GM21367 (cell line): Measurements from ENCODE around the gene IFNA6.
"Not testable (repeated sequence)": the region's sequence is repeated elsewhere in the genome, so short reads cannot be mapped to it uniquely, and the experiment has no call there.

Experiments
- ATAC-seq: cut with Tn5 transposase; IDR thresholded peaks from one replicate; pipeline ENCODE4 v1.9.1; 2021; ENCODE audit not compliant: unreplicated experiment

The IFNA6 gene

GRCh38 chr9:21350787-21351186 is at the start of gene IFNA6:
Gene IFNA6 (minus strand): TSS chr9:21350887. CDS start chr9:21350887, 0 bp downstream.
- no peak for ATAC-seq

- ATAC-seq: no peak
These were observed 49.3 kb upstream of the IFNA6 start for GRCh38 chr9:21399956-21400355.

DNA sequence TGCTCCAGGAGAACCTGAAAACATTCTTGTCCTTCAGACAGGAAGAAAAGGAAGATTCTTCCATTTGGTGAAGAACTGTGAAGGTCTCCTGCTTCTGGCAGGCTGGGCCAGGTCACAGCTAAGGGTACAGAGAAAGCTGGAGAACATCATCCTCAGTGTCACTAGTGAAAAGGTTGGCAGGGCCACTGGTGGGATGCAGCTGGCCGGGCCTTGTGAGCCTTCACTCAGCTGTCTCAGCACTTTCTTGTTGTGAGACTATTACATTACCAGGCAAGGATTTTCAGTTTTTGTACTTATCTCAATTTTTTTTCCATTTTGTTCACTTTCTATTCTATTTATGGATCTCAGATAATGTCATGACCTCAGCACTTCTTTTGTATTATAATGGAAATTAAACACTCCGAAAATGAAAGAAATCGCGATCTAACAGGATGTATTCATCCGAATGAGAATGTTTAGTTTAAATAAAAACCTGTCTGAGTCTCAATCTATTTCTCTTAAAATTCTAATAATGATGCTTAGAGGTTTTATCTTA is 48.3 kb upstream of the IFNA6 start:
- no peak for ATAC-seq

GRCh38 chr9:21395778-21396717 is 45.4 kb upstream of the IFNA6 start:
- peak; percentile 59 for ATAC-seq

GRCh38 chr9:21392270-21392669 is 41.6 kb upstream of the IFNA6 start:
- ATAC-seq: peak; percentile 92

DNA sequence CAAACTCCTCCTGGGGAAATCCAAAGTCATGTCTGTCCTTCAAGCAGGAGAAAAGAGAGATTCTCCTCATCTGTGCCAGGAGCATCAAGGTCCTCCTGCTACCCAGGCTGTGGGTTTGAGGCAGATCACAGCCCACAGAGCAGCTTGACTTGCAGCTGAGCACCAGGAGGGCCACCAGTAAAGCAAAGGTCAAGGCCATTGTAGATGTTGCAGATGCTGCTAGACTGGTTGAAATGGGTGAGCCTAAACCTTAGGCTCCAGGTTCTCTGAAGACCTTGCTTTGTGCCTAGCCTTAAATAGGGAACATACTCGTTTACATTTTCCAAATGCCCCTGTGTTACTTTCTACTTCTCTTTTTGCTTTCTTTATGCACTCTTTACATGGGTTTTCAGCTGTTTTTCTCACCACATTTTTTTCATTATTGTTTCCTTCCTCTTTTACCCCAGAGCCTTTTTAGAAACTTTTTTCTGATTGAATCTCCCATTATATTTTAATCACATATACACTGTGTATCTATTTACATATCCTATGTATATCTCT is 34.5 kb upstream of the IFNA6 start, which contains the start of gene IFNA2:
IFNA2 (minus strand) TSS at position 268 of the 540 bp plus-strand sequence; CDS start at position 199, 69 bp downstream.
- ATAC-seq: no peak

GRCh38 chr9:21383627-21384026 is 32.9 kb upstream of the IFNA6 start:
- ATAC-seq: no peak

GRCh38 chr9:21381448-21382339 is 31.0 kb upstream of the IFNA6 start:
- ATAC-seq: peak; percentile 98

- ATAC-seq: not testable (repeated sequence)
These were observed 20.8 kb upstream of the IFNA6 start for GRCh38 chr9:21371467-21371866.

DNA sequence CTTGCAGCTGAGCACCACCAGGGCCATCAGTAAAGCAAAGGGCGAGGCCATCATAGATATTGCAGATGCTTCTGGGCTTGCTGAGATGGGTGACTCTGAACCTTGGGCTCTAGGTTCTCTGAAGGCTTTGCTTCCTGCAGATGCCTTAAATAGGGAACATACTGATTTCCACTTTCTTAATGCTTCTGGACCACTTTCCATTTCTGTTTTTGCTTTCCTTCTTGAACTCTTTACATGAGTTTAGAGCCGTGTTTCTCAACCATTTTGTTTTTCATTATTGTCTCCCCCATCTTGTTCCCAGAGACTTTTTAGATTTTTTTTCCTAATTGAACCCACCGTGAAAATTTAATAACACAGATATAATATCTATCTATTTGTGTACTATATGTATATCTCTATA is 17.3 kb upstream of the IFNA6 start, which contains the start of gene IFNA13:
IFNA13 (minus strand) TSS at position 101 of the 400 bp plus-strand sequence; CDS start at position 54, 47 bp downstream.
- no peak for ATAC-seq

DNA sequence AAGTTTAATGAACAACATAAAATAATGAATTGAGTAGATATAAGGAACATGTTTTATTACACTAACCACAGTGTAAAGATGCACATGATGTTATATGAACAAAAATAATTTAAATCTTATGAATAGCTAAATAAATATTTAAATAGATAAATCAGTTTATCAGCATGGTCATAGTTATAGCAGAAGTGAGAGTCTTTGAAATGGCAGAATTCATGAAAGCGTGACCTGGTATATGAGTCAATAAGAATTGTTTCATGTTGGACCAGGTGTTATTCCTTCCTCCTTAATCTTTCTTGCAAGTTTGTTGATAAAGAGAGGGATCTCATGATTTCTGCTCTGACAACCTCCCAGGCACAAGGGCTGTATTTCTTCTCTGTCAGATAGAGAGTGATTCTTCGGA is 16.5 kb upstream of the IFNA6 start:
- peak; percentile 84 for ATAC-seq

- ATAC-seq: no peak
These were observed 11.6 kb upstream of the IFNA6 start for GRCh38 chr9:21362287-21362686.

DNA sequence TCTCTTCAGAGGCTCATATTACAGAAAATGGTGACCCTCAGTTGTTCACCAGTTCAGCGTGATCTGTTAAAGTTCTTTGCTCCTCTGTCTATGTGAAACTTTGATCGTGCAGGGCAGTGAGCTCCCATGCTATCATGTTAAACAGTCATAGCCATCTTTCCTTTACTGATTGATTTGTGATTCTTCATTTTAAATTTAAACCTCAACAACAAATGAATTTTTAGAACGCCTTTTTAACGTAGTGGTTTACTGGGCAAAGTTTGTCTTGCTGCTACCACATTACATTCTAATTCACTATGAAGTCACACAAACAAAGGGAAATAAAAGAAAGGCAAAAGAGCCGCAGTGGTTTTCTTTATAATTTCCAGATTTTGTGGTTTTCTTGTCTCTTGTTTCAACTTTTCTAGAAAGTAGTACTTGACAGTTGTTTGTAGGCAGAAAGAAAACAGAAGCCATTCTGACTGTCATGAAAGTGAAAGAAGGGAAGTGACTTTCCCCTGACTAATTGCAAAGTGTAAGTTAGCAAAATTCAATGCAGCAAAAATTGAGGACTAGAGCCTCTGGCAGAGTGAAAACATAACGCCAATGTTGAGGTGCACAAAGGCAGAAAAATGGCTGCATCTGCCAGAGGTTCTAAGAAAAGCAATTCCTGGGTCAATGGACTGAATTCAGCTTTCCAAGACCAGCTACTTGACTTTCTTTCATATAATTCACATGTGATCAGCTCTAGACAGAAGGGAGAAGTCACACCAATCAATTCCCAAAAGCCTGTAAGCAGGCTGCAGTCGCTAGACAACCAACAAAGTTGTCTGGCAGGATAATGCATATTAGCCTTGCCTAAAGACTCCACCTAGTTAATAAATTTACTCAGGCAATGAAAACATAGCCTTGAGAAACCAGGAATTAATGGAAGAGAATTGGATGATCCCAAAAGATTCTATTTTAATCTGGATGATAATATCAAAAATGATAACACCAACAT is 7.1 kb upstream of the IFNA6 start:
- ATAC-seq: peak; percentile 91

- ATAC-seq: no peak
These were observed 2.2 kb downstream of the IFNA6 start for GRCh38 chr9:21348430-21348970.

DNA sequence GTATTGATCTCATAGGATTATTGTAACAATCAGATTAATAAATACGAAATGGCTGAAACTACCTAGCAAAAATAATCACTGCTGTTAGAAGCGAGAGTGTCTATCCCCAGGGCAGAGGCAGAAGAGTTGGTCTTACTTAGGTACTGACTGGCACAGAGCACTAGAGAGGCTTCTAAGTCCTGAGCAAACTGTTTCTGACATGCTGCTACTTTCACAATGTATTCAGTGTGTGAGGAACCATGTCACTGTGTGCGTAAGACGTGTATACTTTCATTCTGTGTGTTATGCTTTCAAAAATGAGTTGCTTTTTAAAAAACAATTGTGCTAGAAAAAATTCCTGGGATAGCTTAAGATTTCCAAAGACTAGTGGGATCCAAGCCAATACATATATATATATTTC is 10.0 kb downstream of the IFNA6 start:
- no peak for ATAC-seq

- no peak for ATAC-seq
These were observed 14.2 kb downstream of the IFNA6 start for GRCh38 chr9:21336457-21336856.

DNA sequence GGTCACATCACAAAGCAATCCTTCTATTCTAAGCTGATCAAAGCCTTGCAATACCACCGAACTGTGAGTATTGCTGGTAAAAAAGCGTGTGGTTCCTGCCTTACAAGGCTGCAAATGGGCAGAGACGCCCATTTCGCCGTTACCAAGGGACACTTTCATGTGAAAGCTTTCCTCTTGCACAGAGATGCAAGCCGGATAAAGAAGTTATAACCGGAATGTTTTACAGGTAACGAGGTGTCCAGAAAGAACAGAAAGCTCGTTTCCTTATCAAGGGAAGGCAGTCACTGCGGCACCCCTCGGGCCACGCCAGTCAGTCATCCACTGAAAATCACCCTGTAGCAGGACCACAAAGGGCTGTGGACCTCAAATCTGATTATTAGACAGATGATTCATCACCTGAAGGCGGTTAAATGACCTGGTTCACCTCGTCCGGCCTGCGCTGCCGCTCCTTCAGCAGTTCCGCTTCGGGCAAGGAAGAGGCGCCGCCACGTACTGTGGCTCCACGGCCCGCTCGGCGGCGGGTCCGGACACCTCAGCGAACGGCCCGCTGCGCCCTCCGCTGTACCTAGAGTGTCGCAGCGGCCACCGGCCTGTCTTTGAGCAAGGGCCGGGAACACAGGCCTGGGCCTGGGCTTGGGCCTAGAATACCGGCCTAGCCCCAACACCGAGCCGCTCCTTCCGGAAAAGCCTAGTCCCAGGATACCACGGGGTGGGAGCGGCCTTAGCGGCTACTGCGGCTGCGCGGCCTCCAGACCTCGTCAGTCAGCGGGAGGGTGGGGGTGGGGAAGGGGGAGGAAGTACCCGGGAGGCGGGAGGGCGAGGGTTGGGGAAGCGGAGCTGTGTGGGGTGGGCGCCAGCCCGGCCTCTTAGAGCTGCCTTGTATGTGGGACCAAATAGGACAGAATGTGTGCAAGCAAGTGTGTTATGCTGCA is 15.7 kb downstream of the IFNA6 start, which contains the start of gene KLHL9:
KLHL9 (minus strand) TSS at position 704 of the 932 bp plus-strand sequence; CDS start at position 159, 545 bp downstream.
- peak; percentile 83 for ATAC-seq

DNA sequence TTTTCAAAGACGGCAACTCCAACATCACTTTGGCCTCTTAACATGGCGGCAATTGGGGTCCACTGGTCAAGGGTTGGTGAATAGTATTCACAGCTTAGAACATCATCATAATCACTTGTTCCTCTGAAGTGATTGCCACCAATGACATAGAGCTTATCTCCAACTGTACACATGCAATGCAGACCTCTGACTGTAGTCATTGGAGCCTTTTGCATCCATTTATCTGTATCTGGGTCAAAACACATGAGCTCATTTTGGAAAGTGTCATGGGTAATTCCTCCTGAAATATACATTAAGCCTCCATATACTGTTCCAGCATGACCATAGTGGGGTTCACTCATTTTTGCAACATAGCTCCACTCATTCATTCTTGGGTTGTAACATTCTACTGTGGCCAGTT is 17.5 kb downstream of the IFNA6 start:
- ATAC-seq: no peak
